ENCODE measurements around the gene TBC1D13.
"Not testable (repeated sequence)": the region's sequence is repeated elsewhere in the genome, so short reads cannot be mapped to it uniquely, and the experiment has no call there.

TBC1D13 gene

DNA sequence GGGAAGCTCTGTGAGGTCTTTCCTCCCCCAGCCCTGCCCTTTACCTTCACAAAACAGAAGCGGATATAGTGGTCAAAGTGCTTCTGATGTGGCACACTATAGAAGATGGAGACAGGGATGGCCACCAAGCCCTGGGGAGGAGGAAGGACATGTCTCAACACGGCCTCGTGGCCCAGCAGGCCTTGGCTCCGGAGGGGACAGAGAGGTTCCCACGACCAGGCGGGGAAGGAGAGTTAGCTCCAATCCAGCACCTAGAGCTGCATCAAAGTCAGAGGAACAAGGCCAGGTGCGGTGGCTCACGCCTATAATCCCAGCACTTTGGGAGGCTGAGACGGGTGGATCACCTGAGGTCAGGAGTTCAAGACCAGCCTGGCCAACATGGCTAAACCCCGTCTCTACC lies 46.6 kb downstream of the TBC1D13 start:
- no peak for TF ChIP-seq Cebpa-rat (IDR thresholded peaks at IDR 0.05)

DNA sequence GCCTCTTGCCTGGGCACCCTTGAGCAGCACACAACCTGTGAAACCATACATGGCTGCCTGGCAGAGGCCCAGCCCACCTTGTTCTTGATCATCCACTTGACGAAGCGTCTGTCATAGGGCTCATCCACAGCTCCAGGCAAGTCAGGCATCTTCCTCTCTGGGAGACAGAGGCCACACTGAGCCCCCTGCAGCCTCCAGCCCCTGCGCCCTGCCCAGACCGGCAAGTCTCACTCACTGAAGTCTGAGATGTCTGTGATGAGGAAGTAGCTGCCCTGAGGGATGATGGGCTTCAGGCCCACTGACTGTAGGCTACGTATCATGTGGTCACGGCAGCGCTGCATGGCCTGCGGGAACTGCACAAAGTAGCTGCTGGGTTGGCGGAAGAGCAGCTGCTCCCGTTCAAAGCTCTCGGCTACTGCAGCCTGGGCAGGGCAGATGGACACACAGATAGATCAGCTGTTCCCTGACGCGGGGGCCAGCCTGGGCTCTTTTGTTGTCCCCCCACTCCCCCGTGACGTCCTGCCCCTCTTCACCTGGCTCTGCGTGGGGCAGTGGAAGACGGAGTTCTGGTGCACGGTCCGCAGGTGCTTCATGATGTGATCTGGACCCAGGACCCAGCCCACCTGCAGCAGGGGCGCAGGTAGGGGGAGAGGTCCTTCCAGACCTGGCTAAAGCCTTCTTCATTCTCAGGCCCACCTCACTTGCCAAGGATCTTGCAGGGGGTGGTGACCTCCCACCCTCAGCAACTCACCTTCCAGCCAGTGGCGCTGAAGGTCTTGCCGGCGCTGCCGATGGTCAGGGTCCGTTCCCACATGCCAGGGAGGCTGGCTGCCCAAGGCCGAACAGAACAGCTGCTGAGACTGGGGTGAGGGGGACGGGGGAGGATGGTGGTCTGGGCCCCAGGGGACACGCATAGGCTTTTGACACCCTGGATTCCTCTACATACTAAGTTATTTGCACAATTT lies 48.5 kb downstream of the TBC1D13 start:
- H3K4me3 ChIP-seq: no peak overlapping the region
- no peak overlapping the region for H3K9ac ChIP-seq
- no peak overlapping the region for H3K4me2 ChIP-seq
- TF ChIP-seq Cebpa-rat (IDR thresholded peaks at IDR 0.05): no peak
- no peaks in the 10 kb centered on the region for H4K20me1 ChIP-seq
- H3K4me1 ChIP-seq: peaks cover 0 to 2% (median 0%) of the 10 kb centered on the region in 10 experiments; a peak in 2 of 20 replicates
- H3K9me3 ChIP-seq (replicated peaks in 1 of 11): no peaks in the 10 kb centered on the region
- H3K27ac ChIP-seq: no peak overlapping the region
- no peaks in the 10 kb centered on the region for H3K27me3 ChIP-seq
- peaks cover 0 to 55% (median 31%) of the 10 kb centered on the region in 11 experiments; a peak in 15 of 22 replicates for H3K36me3 ChIP-seq

More for the DNA sequence above, 46.6 kb downstream of the TBC1D13 start:
- H3K9me3 ChIP-seq (replicated peaks in 1 of 11): no peaks in the 10 kb centered on the region
- H3K9ac ChIP-seq: no peak overlapping the region
- H4K20me1 ChIP-seq: peaks cover 0 to 6% (median 0%) of the 10 kb centered on the region in 11 experiments; a peak in 3 of 22 replicates
- H3K27ac ChIP-seq: no peak overlapping the region
- H3K4me3 ChIP-seq: no peak overlapping the region
- no peaks in the 10 kb centered on the region for H3K27me3 ChIP-seq
- H3K4me1 ChIP-seq: peaks cover 9 to 13% (median 10%) of the 10 kb centered on the region in 10 experiments
- peaks cover 0 to 43% (median 31%) of the 10 kb centered on the region in 11 experiments; a peak in 14 of 22 replicates for H3K36me3 ChIP-seq
- H3K4me2 ChIP-seq: no peak overlapping the region

DNA sequence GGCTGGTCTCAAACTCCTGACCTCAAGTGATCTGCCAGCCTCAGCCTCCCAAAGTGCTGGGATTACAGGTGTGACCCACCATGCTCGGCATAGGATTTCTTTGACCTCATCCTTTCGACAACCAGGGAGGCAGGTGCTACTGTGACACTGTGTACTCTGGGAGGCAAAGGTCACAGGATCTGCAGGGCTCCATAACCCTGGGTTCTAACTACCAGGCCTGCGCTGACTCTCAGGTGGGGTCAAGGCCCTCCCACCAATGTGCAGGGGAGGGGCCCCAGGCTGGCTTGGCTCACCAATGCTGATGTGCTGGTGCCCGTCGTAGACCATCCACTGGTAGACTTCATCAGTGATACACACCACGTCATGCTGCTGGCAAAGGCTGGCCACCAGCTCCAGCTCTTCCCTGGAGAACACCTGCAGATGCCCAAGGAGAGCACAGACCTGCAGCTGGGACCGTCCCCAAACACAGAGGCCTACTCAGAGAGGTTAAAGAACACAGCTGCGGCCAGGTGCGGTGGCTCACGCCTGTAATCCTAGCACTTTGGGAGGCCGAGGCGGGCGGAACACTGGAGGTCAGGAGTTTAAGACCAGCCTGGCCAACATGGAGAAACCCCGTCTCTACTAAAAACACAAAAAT lies 49.6 kb downstream of the TBC1D13 start:
- Histone ChIP-seq H3K4me2 (no peak overlapping the region), H3K9me3 (replicated peaks in 1 of 11) (no peaks in the 10 kb centered on the region), H3K36me3 (peaks cover 0 to 66% (median 32%) of the 10 kb centered on the region in 11 experiments; a peak in 15 of 22 replicates), H3K27ac (no peak overlapping the region), H3K4me1 (no peaks in the 10 kb centered on the region), H3K9ac (no peak overlapping the region), H3K4me3 (no peak overlapping the region), H4K20me1 (no peaks in the 10 kb centered on the region), H3K27me3 (no peaks in the 10 kb centered on the region)
- no peak for TF ChIP-seq Cebpa-rat (IDR thresholded peaks at IDR 0.05)

DNA sequence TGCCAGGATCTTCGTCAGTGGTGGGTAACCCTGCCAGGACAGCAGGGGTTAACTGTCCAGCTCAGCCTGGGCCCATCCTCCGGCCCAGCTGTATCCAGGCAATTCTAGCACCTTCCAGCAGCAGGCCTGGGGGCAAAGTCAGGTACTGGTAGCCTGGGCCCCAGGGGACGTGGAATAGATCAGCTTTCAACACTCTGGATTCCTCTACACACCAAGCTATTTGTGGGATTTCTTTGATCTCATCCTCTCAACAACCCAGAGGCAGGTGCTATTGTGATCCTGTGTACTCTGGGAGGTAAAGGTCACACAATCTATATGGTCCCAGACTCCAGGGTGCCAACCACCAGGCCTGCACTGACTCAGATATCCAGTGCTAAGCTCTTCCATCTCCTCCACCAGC lies 51.3 kb downstream of the TBC1D13 start:
- Histone ChIP-seq H4K20me1 (no peaks in the 10 kb centered on the region), H3K4me1 (no peaks in the 10 kb centered on the region), H3K4me3 (no peak overlapping the region), H3K27ac (no peak overlapping the region), H3K4me2 (no peak overlapping the region), H3K36me3 (peaks cover 0 to 76% (median 34%) of the 10 kb centered on the region in 11 experiments; a peak in 15 of 22 replicates), H3K9me3 (replicated peaks in 1 of 11) (no peaks in the 10 kb centered on the region), H3K9ac (no peak overlapping the region), H3K27me3 (no peaks in the 10 kb centered on the region)
- no peak for TF ChIP-seq Cebpa-rat (IDR thresholded peaks at IDR 0.05)

DNA sequence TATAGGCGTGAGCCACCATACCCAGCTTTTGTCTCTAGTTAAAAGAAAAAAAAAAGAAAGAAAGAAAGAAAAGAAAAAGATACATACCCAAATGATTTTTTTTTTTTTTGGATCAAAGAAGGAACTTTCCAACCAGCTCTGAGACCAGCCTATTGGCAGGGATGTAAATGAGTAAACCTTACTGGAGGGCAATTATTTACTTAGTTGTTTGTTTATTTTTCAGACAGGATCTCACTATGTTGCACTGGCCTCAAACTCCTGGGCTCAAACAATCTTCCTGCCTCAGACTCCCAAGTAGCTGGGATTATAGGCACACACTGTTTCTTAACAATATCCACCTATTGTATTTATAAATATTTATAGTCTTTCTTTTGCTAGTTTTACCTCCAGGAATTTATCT lies 53.5 kb downstream of the TBC1D13 start:
- Histone ChIP-seq H3K27ac (no peak overlapping the region), H3K9me3 (replicated peaks in 1 of 11) (no peaks in the 10 kb centered on the region), H4K20me1 (peaks cover 0 to 6% (median 0%) of the 10 kb centered on the region in 11 experiments; a peak in 1 of 22 replicates), H3K4me3 (no peak overlapping the region), H3K36me3 (peaks cover 0 to 57% (median 24%) of the 10 kb centered on the region in 11 experiments; a peak in 14 of 22 replicates), H3K27me3 (no peaks in the 10 kb centered on the region), H3K9ac (no peak overlapping the region), H3K4me2 (no peak overlapping the region), H3K4me1 (peaks cover 0 to 9% (median 7%) of the 10 kb centered on the region in 10 experiments; a peak in 15 of 20 replicates)
- no peak for TF ChIP-seq Cebpa-rat (IDR thresholded peaks at IDR 0.05)

DNA sequence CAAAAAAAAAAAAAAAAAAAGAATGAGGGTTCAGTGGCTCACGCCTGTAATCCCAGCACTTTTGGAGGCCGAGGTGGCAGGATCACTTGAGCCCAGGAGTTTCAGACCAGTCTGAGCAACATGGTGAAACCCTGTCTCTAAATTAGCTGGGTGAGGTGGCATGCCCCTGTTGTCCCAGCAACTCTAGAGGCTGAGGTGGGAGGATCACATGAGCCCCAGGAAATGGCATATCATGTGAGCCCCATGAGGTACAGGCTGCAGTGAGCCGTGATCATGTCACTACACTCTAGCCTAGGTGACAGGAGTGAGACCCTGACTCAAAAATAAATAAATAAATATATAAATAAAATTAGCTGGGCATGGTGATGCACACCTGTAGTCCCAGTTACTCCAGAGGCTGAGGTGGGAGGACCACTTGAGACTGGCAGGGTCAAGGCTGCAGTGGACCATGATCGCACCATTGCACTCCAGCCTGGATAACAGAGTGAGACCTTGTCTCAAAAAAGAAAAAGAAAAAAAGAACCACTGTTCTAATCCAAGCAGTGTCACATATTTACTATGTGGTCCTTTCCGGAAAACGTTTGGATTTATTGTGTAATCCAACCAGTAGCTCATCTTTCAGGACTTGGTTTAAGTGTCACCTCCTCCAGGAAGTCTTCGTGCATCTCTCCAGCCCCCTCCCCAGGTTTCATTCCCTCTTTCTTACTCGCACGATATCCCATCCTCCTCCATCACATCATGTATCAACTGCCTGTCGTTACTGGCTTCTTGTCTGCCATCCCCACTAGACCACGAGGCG lies 54.8 kb downstream of the TBC1D13 start:
- Histone ChIP-seq H3K4me3 (no peak overlapping the region), H3K4me1 (peaks cover 0 to 22% (median 21%) of the 10 kb centered on the region in 10 experiments; a peak in 15 of 20 replicates), H3K9ac (no peak overlapping the region), H3K27me3 (no peaks in the 10 kb centered on the region), H3K27ac (no peak overlapping the region), H3K9me3 (replicated peaks in 1 of 11) (no peaks in the 10 kb centered on the region), H3K4me2 (no peak overlapping the region), H3K36me3 (peaks cover 0 to 50% (median 20%) of the 10 kb centered on the region in 11 experiments; a peak in 13 of 22 replicates), H4K20me1 (peaks cover 0 to 7% (median 0%) of the 10 kb centered on the region in 11 experiments; a peak in 4 of 22 replicates)
- 0 out of 22 replicates have a peak, but pooled peaks of 1 of the 11 experiments have one; percentile 50 for TF ChIP-seq Cebpa-rat (IDR thresholded peaks at IDR 0.05)

DNA sequence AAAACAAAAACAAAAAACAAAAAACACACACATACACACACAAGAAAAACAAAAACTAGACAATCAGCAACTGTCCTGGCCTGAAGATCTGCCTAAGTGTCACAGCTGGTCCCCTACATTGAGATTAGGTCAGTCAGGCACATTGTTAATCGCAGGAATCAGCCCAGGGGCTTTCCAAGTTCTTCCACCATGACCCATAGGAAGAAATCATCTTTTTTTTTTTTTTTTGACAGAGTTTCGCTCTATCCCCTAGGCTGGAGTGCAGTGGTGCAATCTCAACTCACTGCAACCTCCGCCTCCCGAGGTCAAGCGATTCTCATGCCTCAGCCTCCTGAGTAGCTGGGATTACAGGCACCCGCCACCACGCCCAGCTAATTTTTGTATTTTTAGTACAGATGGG lies 56.1 kb downstream of the TBC1D13 start:
- H3K36me3 ChIP-seq: peaks cover 0 to 41% (median 14%) of the 10 kb centered on the region in 11 experiments; a peak in 12 of 22 replicates
- peaks cover 0 to 29% (median 27%) of the 10 kb centered on the region in 10 experiments; a peak in 15 of 20 replicates for H3K4me1 ChIP-seq
- H3K9ac ChIP-seq: not testable (repeated sequence)

DNA sequence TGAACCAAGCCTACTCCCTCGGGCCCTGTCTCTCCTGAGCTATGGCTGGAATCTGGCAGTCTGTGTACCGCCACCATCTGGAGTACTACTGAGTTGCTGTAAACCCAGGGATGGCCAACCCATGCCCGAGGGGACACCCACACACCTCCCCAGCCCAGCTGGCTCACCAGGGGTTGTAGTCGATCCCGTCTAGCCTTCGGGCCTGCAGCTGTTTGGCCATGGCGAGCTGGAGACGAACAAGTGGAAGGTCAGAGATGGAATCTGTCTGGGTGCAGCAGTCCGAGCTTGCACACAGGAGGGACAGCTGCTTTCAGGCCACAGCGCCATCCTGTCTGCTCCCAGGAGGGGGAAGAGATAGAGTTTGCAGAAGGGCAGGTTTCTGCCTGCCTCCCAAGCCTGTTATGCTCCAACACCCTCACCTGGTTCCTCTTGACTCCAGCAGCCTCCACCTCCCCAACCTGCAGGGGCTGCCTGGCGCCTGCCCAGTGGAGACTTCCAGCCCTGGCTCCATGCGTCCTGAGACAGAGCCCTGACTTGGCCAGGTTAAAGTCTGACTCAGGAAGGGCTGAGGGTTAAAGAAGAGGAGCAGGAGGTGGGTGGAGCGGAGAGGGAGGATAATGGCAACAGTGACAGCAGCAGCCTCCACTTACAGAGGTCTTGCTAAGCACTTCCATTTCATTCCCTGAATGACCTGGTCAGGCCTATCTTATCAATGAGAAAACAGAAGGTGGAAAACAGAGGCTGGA lies 58.3 kb downstream of the TBC1D13 start:
- Histone ChIP-seq H3K36me3 (peaks cover 0 to 25% (median 9%) of the 10 kb centered on the region in 11 experiments; a peak in 11 of 22 replicates), H3K9ac (peak overlapping the region in 2 of 11 experiments; percentile 18 to 44; a peak in 1 of 22 replicates), H3K27me3 (no peaks in the 10 kb centered on the region), H3K4me2 (peak overlapping the region in 9 of 11 experiments; percentile 26 to 76 (median 59); a peak in 17 of 22 replicates), H3K9me3 (replicated peaks in 1 of 11) (peaks cover under 1 to 14% (median 6%) of the 10 kb centered on the region in 11 experiments; a peak in 15 of 22 replicates), H4K20me1 (peaks cover 0 to 7% (median 0%) of the 10 kb centered on the region in 11 experiments; a peak in 4 of 22 replicates), H3K4me1 (peaks cover 0 to 29% (median 27%) of the 10 kb centered on the region in 10 experiments; a peak in 15 of 20 replicates), H3K27ac (no peak overlapping the region), H3K4me3 (no peak overlapping the region)
- TF ChIP-seq Cebpa-rat (IDR thresholded peaks at IDR 0.05): no peak

More for the DNA sequence above, 56.1 kb downstream of the TBC1D13 start:
- H3K27ac ChIP-seq; H3K9me3 ChIP-seq (replicated peaks in 1 of 11); H3K27me3 ChIP-seq; H3K4me2 ChIP-seq; H3K4me3 ChIP-seq; H4K20me1 ChIP-seq: not testable (repeated sequence)

All from BLaER1 treated with 17β-estradiol and CSF1 and Interleukin-3, amounts not matched to agents 10 nM and 100 nM (cell line).